ENCODE results near the gene FIZ1.

GRCh38 chr19:55544776-55545439 lies 54.4 kb downstream of the FIZ1 start:
- TF ChIP-seq POLR2A (IDR thresholded peaks at IDR 0.05; ENCODE audit: low read depth) (no peak), POLR2AphosphoS5 (IDR thresholded peaks at IDR 0.05) (no peak)
- TF ChIP-seq, protein P1, sequence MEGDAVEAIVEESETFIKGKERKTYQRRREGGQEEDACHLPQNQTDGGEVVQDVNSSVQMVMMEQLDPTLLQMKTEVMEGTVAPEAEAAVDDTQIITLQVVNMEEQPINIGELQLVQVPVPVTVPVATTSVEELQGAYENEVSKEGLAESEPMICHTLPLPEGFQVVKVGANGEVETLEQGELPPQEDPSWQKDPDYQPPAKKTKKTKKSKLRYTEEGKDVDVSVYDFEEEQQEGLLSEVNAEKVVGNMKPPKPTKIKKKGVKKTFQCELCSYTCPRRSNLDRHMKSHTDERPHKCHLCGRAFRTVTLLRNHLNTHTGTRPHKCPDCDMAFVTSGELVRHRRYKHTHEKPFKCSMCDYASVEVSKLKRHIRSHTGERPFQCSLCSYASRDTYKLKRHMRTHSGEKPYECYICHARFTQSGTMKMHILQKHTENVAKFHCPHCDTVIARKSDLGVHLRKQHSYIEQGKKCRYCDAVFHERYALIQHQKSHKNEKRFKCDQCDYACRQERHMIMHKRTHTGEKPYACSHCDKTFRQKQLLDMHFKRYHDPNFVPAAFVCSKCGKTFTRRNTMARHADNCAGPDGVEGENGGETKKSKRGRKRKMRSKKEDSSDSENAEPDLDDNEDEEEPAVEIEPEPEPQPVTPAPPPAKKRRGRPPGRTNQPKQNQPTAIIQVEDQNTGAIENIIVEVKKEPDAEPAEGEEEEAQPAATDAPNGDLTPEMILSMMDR (IDR thresholded peaks at IDR 0.05): no peak

Data from esophagus muscularis mucosa (tissue), 3 donors.